ENCODE results near the gene CCDC174. TPM values are rescaled to one million over a fixed set of nuclear protein-coding genes. Genes with fewer than 3 reads are reported as not detected.
A peak's percentile ranks its signal among the peaks of the same experiment; 100 is the strongest.

CCDC174 gene
- total and polyA plus RNA-seq, 10 of the 15 experiments (the other 5 are each of a cell fraction or from before 2014, with no cell fraction given): 11.6 to 31.3 (median 19.1) TPM

- no peak for TF ChIP-seq CBX5 (IDR thresholded peaks at IDR 0.05; ENCODE audit: low read depth)
- TF ChIP-seq FOXK2 (IDR thresholded peaks at IDR 0.05): no peak
- TF ChIP-seq E2F4 (IDR thresholded peaks at IDR 0.05; ENCODE audit: low read depth, low read length): no peak
- TF ChIP-seq ATF7 (IDR thresholded peaks at IDR 0.05; ENCODE audit: low read depth): no peak
- no peak for TF ChIP-seq CTCF (IDR thresholded peaks at IDR 0.05 in 2 of 3, conservative IDR thresholded peaks at IDR 0.05 in 1 of 3; ENCODE audit: control insufficient read depth in 2 of 3, extremely low read depth in 1 of 3, insufficient read depth in 1 of 3, low read depth in 3 of 3, low read length in 3 of 3)
- no peak for TF ChIP-seq SP1 (IDR thresholded peaks at IDR 0.05; ENCODE audit: low read depth, low read length)
- peak; percentile 49; the same call in 1 of the 2 replicates for TF ChIP-seq MTA2 (IDR thresholded peaks at IDR 0.05; ENCODE audit: low read depth)
- TF ChIP-seq RAD21 (IDR thresholded peaks at IDR 0.05; ENCODE audit: insufficient read depth, low read depth, low read length): no peak
- peak in 1 of 2 experiments; percentile 35; a peak in 1 of 4 replicates for TF ChIP-seq CEBPB (IDR thresholded peaks at IDR 0.05; ENCODE audit: borderline replicate concordance in 1 of 2, low read depth in 2 of 2, low read length in 2 of 2)
- no peak for TF ChIP-seq EZH2 (IDR thresholded peaks at IDR 0.05; ENCODE audit: borderline replicate concordance, control insufficient read depth, low read depth, low read length)
- peak; percentile 37; the same call in 1 of the 2 replicates for TF ChIP-seq MLLT1 (IDR thresholded peaks at IDR 0.05)
- no peak for TF ChIP-seq YBX1 (IDR thresholded peaks at IDR 0.05)
- no peak for TF ChIP-seq MXI1 (IDR thresholded peaks at IDR 0.05; ENCODE audit: low read depth, low read length)
- TF ChIP-seq IRF3 (IDR thresholded peaks at IDR 0.05): no peak
- TF ChIP-seq SRF (IDR thresholded peaks at IDR 0.05; ENCODE audit: low read depth in 2 of 2, low read length in 2 of 2): no peak
- TF ChIP-seq ZNF24 (IDR thresholded peaks at IDR 0.05): no peak
- TF ChIP-seq FOXM1 (IDR thresholded peaks at IDR 0.05; ENCODE audit: low read depth, low read length): no peak
- no peak for TF ChIP-seq NRF1 (conservative IDR thresholded peaks at IDR 0.05; ENCODE audit: low read depth, low read length)
- no peak for TF ChIP-seq RFX5 (IDR thresholded peaks at IDR 0.05; ENCODE audit: low read depth, low read length)
- no peak for TF ChIP-seq HDAC6 (IDR thresholded peaks at IDR 0.05; ENCODE audit: unreplicated experiment)
Measured at GRCh38 chr3:14688525-14688924, 37.0 kb downstream of the CCDC174 start (continued).
